Spleen (tissue), 7 donors: ENCODE results near the gene MCTP1.

Experiments used
- CTCF ChIP-seq, 11 experiments: fragments of 200-600 bp in 7 of 11; fragments of 450-650 bp in 4 of 11; sonication (generic) in 4 of 11; IDR thresholded peaks in 8 of 11; conservative IDR thresholded peaks in 3 of 11; 1 replicate in 7 of 11; 2 replicates in 4 of 11; pipeline versions ENCODE4 v1.4.0 to v1.8.0; 2016 to 2021; ENCODE audit warnings: antibody characterized with exemption in 11 of 11, inconsistent platforms in 4 of 11, mild to moderate bottlenecking in 1 of 11
- POLR2A ChIP-seq, 3 donors: fragments of 450-650 bp; IDR thresholded peaks; one replicate each; pipeline ENCODE4 v1.5.1; 2017; ENCODE audit warnings: antibody characterized with exemption in 3 of 3, mild to moderate bottlenecking in 1 of 3
- POLR2AphosphoS5 ChIP-seq, 3 donors: sonication (generic); formaldehyde crosslinking; IDR thresholded peaks; one replicate each; pipeline ENCODE4 v1.5.1; 2017; ENCODE audit warnings: antibody characterized with exemption in 3 of 3
- donor health status: DM: no; HTN: no; CAD: no; lungs with moderate emphysema.
- donor health status: DM: no; HTN: no; CAD: no.
- donor health status: DM: no; HTN: no; CAD: no.

GRCh38 chr5:95298651-95299050, 13.8 kb upstream of the MCTP1 start:
- TF ChIP-seq CTCF (IDR thresholded peaks at IDR 0.05 in 8 of 11, conservative IDR thresholded peaks at IDR 0.05 in 3 of 11) = no peak
- TF ChIP-seq POLR2A (IDR thresholded peaks at IDR 0.05) = no peak
- TF ChIP-seq POLR2AphosphoS5 (IDR thresholded peaks at IDR 0.05) = no peak
